HepG2 (cell line): ENCODE data around the gene LMCD1. TPM values are rescaled to one million over a fixed set of nuclear protein-coding genes. Genes with fewer than 3 reads are reported as not detected.

Experiments used
- ATAC-seq: fragments of 200-7000 bp; cut with Tn5 transposase; 3 replicates; pipeline ENCODE4 v1.9.1; 2020; ENCODE audit warnings: mild to moderate bottlenecking, moderate library complexity
- BruUV-seq: library from RNA; stranded (reverse); fragments of 400-500 nt; replicated peaks from 2 replicates; lab custom pipeline; 2021; lab: Mats Ljungman, UMichigan
- CTCF ChIA-PET: fragments of 300-600 bp; formaldehyde crosslinking; extraction: SDS; loops from one replicate; lab custom pipeline; 2021; ENCODE audit warnings: low total read pairs, inconsistent platforms, low intra/inter-chr PET ratio; lab: Yijun Ruan, JAX
- POLR2A ChIA-PET: fragments of 350-600 bp; sonication (Branson Sonifier 250); formaldehyde crosslinking; loops from one replicate; lab custom pipeline; 2020; ENCODE audit warnings: antibody characterized with exemption, inconsistent platforms; lab: Yijun Ruan, JAX
- DNase-seq: peaks from one replicate; pipeline ENCODE4 v3.0.0-alpha.2; 2015; ENCODE audit warnings: low spot score
- FAIRE-seq: peaks from 3 replicates; lab custom pipeline; 2011; peaks lifted over from hg19 to GRCh38; lab: Jason Lieb, UNC
- H2AFZ ChIP-seq: one replicate; pipeline ENCODE4 v1.6.1; 2011; ENCODE audit warnings: low read length, inconsistent platforms
- H3K27ac ChIP-seq: fragments of 300-600 bp; 3 replicates; pipeline ENCODE4 v1.8.0; 2011; ENCODE audit warnings: mixed run types, mild to moderate bottlenecking, mixed read lengths, low read length, inconsistent platforms; ENCODE audit not compliant: insufficient read depth; ENCODE audit errors: extremely low read length
- H3K27me3 ChIP-seq, 2 experiments: fragments of 200-600 bp in 1 of 2; 2 replicates in 1 of 2; 3 replicates in 1 of 2; pipeline versions ENCODE4 v1.6.0 to v1.8.0; 2011; ENCODE audit warnings: low read length in 2 of 2, mild to moderate bottlenecking in 2 of 2, moderate library complexity in 2 of 2, inconsistent platforms in 1 of 2; ENCODE audit not compliant: insufficient read depth in 2 of 2, control insufficient read depth in 1 of 2
- H3K36me3 ChIP-seq, 2 experiments: fragments of 200-600 bp in 1 of 2; replicated peaks in 1 of 2; 2 replicates in 1 of 2; 3 replicates in 1 of 2; pipeline versions ENCODE4 v1.5.1 to v1.8.0; 2011; ENCODE audit warnings: low read length in 2 of 2, inconsistent platforms in 1 of 2; ENCODE audit not compliant: insufficient read depth in 2 of 2, control insufficient read depth in 1 of 2
- H3K4me1 ChIP-seq: 2 replicates; pipeline ENCODE4 v1.5.1; 2012; ENCODE audit warnings: low read length, inconsistent platforms; ENCODE audit not compliant: insufficient read depth
- H3K4me2 ChIP-seq: 2 replicates; pipeline ENCODE4 v1.6.0; 2011; ENCODE audit warnings: low read depth, low read length, inconsistent platforms
- H3K4me3 ChIP-seq, 3 experiments: fragments of 200-600 bp in 1 of 3; sonication (generic), shearing (Covaris generic) in 1 of 3; replicated peaks in 1 of 3; 2 replicates each; pipeline ENCODE4 v1.5.1; 2011 to 2016; ENCODE audit warnings: low read length in 3 of 3, inconsistent platforms in 2 of 3, low read depth in 2 of 3, mild to moderate bottlenecking in 2 of 3, control low read depth in 1 of 3, mixed read lengths in 1 of 3; ENCODE audit not compliant: insufficient read depth in 1 of 3
- H3K79me2 ChIP-seq: one replicate; pipeline ENCODE4 v1.6.1; 2011; ENCODE audit warnings: low read length, inconsistent platforms; ENCODE audit not compliant: insufficient read depth
- H3K9ac ChIP-seq: 2 replicates; pipeline ENCODE4 v1.6.0; 2011; ENCODE audit warnings: mild to moderate bottlenecking, low read depth, low read length, inconsistent platforms; ENCODE audit not compliant: insufficient read depth
- H3K9me3 ChIP-seq: 2 replicates; pipeline ENCODE4 v1.5.1; 2012; ENCODE audit warnings: mild to moderate bottlenecking, low read length
- H4K20me1 ChIP-seq: 2 replicates; pipeline ENCODE4 v1.6.0; 2011; ENCODE audit warnings: inconsistent platforms, mild to moderate bottlenecking, low read length, moderate library complexity; ENCODE audit not compliant: insufficient read depth
- CSRNP1 ChIP-seq: sonication (generic); formaldehyde crosslinking; IDR thresholded peaks from 2 replicates; pipeline ENCODE4 v1.8.1; 2023; ENCODE audit warnings: mild to moderate bottlenecking, missing genetic modification reagents
- DDIT3 ChIP-seq: sonication (generic); formaldehyde crosslinking; IDR thresholded peaks from 2 replicates; pipeline ENCODE4 v1.4.0; 2020; ENCODE audit warnings: mild to moderate bottlenecking, missing genetic modification reagents
- FOXJ3 ChIP-seq: sonication (generic); formaldehyde crosslinking; IDR thresholded peaks from 2 replicates; pipeline ENCODE4 v1.4.0; 2020; ENCODE audit warnings: missing genetic modification reagents, mild to moderate bottlenecking, borderline replicate concordance
- KDM1A ChIP-seq: IDR thresholded peaks from 2 replicates; pipeline ENCODE4 v1.6.1; 2016; ENCODE audit warnings: missing compliant biosample characterization
- KDM2A ChIP-seq: sonication (generic); formaldehyde crosslinking; IDR thresholded peaks from 2 replicates; pipeline ENCODE4 v1.4.0; 2020; ENCODE audit warnings: low read depth, missing genetic modification reagents, borderline replicate concordance
- KDM4B ChIP-seq: sonication (generic); formaldehyde crosslinking; IDR thresholded peaks from 2 replicates; pipeline ENCODE4 v1.4.0; 2020; ENCODE audit warnings: missing genetic modification reagents
- PHF20 ChIP-seq: sonication (generic); formaldehyde crosslinking; IDR thresholded peaks from 2 replicates; pipeline ENCODE4 v1.5.0; 2020; ENCODE audit warnings: mild to moderate bottlenecking, missing genetic modification reagents
- PPARG ChIP-seq: conservative IDR thresholded peaks from 2 replicates; pipeline ENCODE4 v1.6.1; 2016; ENCODE audit warnings: missing biosample characterization, missing genetic modification reagents
- SETDB1 ChIP-seq: sonication (generic); formaldehyde crosslinking; IDR thresholded peaks from 2 replicates; pipeline ENCODE4 v1.5.1; 2020; ENCODE audit warnings: missing genetic modification reagents, mild to moderate bottlenecking, borderline replicate concordance
- XBP1 ChIP-seq: sonication (generic); formaldehyde crosslinking; IDR thresholded peaks from 2 replicates; pipeline ENCODE4 v1.5.0; 2020; ENCODE audit warnings: missing genetic modification reagents
- ZBTB38 ChIP-seq: sonication (generic); formaldehyde crosslinking; IDR thresholded peaks from 2 replicates; pipeline ENCODE4 v1.5.1; 2020; ENCODE audit warnings: mild to moderate bottlenecking, missing genetic modification reagents
- ZNF556 ChIP-seq: sonication (generic); formaldehyde crosslinking; IDR thresholded peaks from 2 replicates; pipeline ENCODE4 v1.4.0; 2020; ENCODE audit warnings: mild to moderate bottlenecking, missing genetic modification reagents, borderline replicate concordance
- WGBS: methylation state at CpG from one replicate; pipeline ENCODE4 v1.1.6; 2017; ENCODE audit warnings: low lambda C conversion rate; 5-methylcytosine and 5-hydroxymethylcytosine counted together
- in situ Hi-C: cut with HindIII; loops from 2 replicates; pipeline ENCODE4 v1.10.0; 2017; ENCODE audit warnings: low pct_unique_long_range_greater_than_20kb; ENCODE audit not compliant: extremely low pct_ligation_motif_present
- intact Hi-C: fragments of 100-400 bp; cut with micrococcal nuclease; formaldehyde crosslinking; loops from one replicate; pipeline ENCODE4 v1.10.0; 2022; ENCODE audit not compliant: unreplicated experiment
- polyA plus RNA-seq, 8 experiments: library from polyadenylated mRNA; depleted of rRNA in 3 of 8; stranded (reverse) in 7 of 8; unstranded in 1 of 8; fragments of >200 nt; fragmentation: Illumina TruSeq in 4 of 8; extraction: Trizol in 4 of 8; gene quantifications; 2 replicates each; pipeline versions ENCODE4 v1.2.1 to v1.2.3, GENCODE V29; 2011 to 2016; ENCODE audit warnings: low read depth in 4 of 8, missing spikeins in 1 of 8, mixed read lengths in 1 of 8; ENCODE audit not compliant: insufficient read depth in 1 of 8
- total RNA-seq, 5 experiments: library from RNA; depleted of rRNA; stranded (reverse); fragments of >200 nt; fragmentation: Illumina TruSeq; extraction: Trizol; gene quantifications; 2 replicates each; pipeline ENCODE4 v1.2.3, GENCODE V29; 2016; ENCODE audit warnings: low read depth in 1 of 5

The LMCD1 gene
- total and polyA plus RNA-seq, 2 of the 13 experiments (the other 11 are each of a cell fraction or from before 2014, with no cell fraction given), result 6.2 to 7.1 TPM

GRCh38 chr3:8485943-8486342 lies 15.7 kb upstream of the LMCD1 start (continued):
- TF ChIP-seq SETDB1 (CRISPR knock-in tag) (no peak), FOXJ3 (CRISPR knock-in tag) (no peak), XBP1 (no peak), DDIT3 (CRISPR knock-in tag) (no peak), PPARG (no peak), KDM4B (no peak), ZNF556 (CRISPR knock-in tag) (no peak), CSRNP1 (CRISPR knock-in tag) (no peak)

- H3K27ac ChIP-seq, result peak overlapping the region; percentile 21
Observed at GRCh38 chr3:8486434-8486833, 15.2 kb upstream of the LMCD1 start.

More at GRCh38 chr3:8486434-8486833, 15.2 kb upstream of the LMCD1 start:
- no peak for FAIRE-seq
- WGBS, result 92% methylated on average over 3 of the region's 3 CpGs
- Histone ChIP-seq H3K79me2 (no peaks in the 10 kb centered on the region), H4K20me1 (no peaks in the 10 kb centered on the region), H3K9me3 (peaks cover 8% of the 10 kb centered on the region), H3K4me2 (no peak overlapping the region), H3K36me3 (no peaks in the 10 kb centered on the region), H2AFZ (no peak overlapping the region), H3K27me3 (no peaks in the 10 kb centered on the region), H3K4me1 (peaks cover 91% of the 10 kb centered on the region), H3K4me3 (no peak overlapping the region), H3K9ac (no peak overlapping the region)
- ATAC-seq, result no peak
- CTCF ChIA-PET, result no interaction called here
- TF ChIP-seq KDM2A (no peak), KDM1A (CRISPR knock-in tag) (no peak), PHF20 (CRISPR knock-in tag) (no peak), ZBTB38 (CRISPR knock-in tag) (no peak)
- in situ Hi-C loops, result no loop called here
- intact Hi-C loops, result no loop called here
- no TSS peak for BruUV-seq
- POLR2A ChIA-PET, result interaction anchor here (1.3 kb wide), 1 partner anchor 11 kb away, joined by 3 read pairs; no protein-coding TSS in a partner anchor
- no peak for DNase-seq
